Epithelial cell of esophagus (primary cell): ENCODE measurements around the gene CCT2.

ENCODE experiments used
- DNase-seq: peaks from one replicate; pipeline ENCODE4 v3.0.0; 2010; ENCODE audit warnings: low read depth
- H3K4me3 ChIP-seq: 2 replicates; pipeline ENCODE4 v1.5.1; 2011; ENCODE audit warnings: mild to moderate bottlenecking, low read length, control low read depth
- CTCF ChIP-seq: IDR thresholded peaks from 2 replicates; pipeline ENCODE4 v1.5.1; 2011; ENCODE audit warnings: low read depth, mild to moderate bottlenecking, low read length, control low read depth, inconsistent platforms; ENCODE audit not compliant: insufficient read depth; ENCODE audit errors: missing control alignments

Gene CCT2

DNA sequence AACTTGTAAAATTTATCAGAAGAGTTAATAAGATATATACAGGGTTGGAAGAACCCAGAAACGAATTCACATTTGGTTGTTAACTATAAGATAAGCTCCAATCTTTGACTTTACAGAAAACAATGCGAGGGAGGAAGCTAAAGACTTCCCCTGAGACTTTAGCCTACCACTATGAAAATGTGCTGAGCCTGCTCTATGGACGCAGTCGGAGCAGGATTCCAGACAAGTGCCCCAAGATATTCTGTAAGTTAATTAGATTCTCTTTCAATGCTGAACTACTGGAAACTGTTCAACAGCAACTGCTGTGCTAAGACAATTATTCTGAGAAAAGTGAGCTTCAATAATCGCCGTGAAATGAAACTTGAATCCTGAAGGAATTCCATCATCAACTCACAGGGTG is 33.8 kb downstream of the CCT2 start:
- no peak for TF ChIP-seq CTCF
- H3K4me3 ChIP-seq: no peak overlapping the region
- no peak for DNase-seq

DNA sequence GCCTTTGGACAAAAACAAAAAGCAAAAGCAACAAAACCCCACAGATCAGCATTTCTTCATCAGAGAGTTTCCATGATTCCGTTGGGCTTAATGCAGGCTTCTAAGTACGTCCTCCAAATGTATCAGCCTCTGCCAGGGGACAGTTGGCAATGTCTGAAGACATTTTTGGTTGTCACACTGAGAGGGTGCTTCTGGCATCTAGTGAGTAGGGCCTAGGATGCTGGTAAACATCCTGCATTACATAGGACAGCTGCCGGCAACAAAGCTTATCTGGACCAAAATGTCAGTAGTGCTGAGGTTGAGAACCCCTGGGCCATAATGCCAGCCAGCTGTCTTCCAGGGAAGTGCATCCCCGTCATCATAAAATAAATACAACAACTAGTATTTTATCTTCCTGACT is 34.8 kb downstream of the CCT2 start:
- TF ChIP-seq CTCF: no peak
- no peak overlapping the region for H3K4me3 ChIP-seq
- no peak for DNase-seq

DNA sequence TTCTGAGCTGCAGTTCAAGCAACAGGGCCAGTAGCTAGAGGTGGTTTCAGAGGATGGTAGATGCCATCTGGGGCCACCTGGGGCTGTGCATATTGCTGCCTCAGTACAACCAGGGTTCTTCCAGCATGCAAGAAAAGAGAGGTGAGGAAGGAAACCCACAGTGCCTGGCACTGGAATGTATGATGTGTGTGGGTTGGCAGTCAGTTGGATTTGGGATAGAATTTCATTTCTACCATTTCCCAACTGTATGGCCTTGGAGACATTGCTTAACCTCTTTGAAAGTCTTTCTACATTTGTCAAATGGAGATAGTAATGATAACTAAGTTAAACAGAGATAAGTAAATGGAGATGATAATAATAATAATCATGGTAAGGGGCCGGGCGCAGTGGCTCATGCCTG is 35.7 kb downstream of the CCT2 start:
- H3K4me3 ChIP-seq: no peak overlapping the region
- DNase-seq: no peak
- no peak for TF ChIP-seq CTCF

DNA sequence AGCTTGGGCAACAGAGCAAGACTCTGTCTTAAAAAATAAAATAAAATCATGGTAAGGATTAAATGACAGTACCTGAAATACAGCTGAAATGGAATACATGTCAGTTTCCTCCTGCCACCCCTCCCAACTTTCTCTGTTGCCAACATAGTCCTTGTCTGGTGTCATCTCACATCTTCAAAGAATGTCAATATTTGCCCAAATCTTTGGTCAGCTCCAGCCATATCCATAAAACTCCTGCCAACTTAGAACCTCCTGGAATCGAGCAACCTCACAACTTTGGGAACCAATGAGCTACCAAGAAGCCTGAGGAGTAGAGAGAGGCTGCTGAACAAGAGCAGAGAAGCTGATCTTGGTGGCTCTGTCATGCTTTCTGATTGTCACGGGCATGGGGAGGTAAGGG is 36.3 kb downstream of the CCT2 start:
- DNase-seq: no peak
- TF ChIP-seq CTCF: no peak
- no peak overlapping the region for H3K4me3 ChIP-seq

DNA sequence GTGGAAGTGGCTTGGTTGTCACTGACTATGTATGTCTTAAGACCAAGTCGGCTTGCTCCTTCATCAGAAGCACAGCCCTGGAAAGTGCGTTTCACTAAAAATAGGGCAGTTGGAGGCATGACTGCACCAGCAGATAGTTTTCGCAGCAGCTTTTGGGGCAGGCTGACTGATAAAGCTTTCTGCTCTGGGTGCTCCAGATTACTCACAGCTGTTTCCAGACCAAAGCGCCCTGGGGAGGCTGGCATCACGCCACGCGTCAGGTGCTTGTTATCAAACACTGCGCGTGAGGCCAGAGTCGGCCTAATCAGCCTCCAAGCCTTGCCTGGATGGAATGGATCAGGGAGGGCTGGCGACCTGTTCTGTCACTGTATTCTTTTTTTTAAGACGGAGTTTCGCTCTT is 38.7 kb downstream of the CCT2 start:
- no peak for TF ChIP-seq CTCF
- DNase-seq: peak; percentile 10
- no peak overlapping the region for H3K4me3 ChIP-seq

- DNase-seq: no peak
- no peak overlapping the region for H3K4me3 ChIP-seq
- no peak for TF ChIP-seq CTCF
Measured at GRCh38 chr12:69627501-69627900, 42.2 kb downstream of the CCT2 start.

DNA sequence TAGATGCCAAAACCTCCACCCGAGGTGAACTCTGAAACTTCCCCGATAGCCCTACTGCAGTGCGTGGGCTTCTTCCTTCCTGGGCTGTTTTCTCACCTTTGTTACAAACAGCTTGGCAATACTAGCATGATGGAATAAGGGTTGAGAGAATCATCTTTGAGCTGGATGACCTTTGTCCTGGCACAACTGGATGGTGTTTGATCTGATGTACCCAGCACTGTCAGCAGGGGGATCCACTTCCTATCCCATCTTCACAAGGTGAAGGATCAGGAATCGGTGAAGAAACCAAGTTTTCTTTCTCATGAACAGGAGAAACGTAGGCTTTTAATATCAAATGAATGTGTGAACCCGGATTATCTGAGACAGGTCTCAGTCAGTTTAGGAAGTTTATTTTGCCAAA is 44.9 kb downstream of the CCT2 start:
- H3K4me3 ChIP-seq: no peak overlapping the region
- TF ChIP-seq CTCF: peak; percentile 35
- DNase-seq: peak; percentile 23
